Nephron (organoid): Measurements from ENCODE around the gene TMCC3.

Source experiments
- H3K27ac Mint-ChIP-seq, 3 experiments: 2 replicates each; pipeline ENCODE4 v1.8.0; 2020; ENCODE audit warnings: mixed read lengths in 3 of 3, mild to moderate bottlenecking in 2 of 3, moderate library complexity in 1 of 3
- H3K27me3 Mint-ChIP-seq: 2 replicates; pipeline ENCODE4 v1.8.0; 2021; ENCODE audit warnings: low read depth, mild to moderate bottlenecking, moderate library complexity, mixed read lengths
- H3K36me3 Mint-ChIP-seq: 2 replicates; pipeline ENCODE4 v1.8.0; 2020; ENCODE audit warnings: low read depth, mixed read lengths
- H3K4me1 Mint-ChIP-seq: 2 replicates; pipeline ENCODE4 v1.8.0; 2020; ENCODE audit warnings: mixed read lengths
- H3K4me3 Mint-ChIP-seq, 3 experiments: 2 replicates each; pipeline ENCODE4 v1.8.0; 2020; ENCODE audit warnings: mild to moderate bottlenecking in 3 of 3, mixed read lengths in 3 of 3, moderate library complexity in 2 of 3
- H3K9me3 Mint-ChIP-seq: 2 replicates; pipeline ENCODE4 v1.8.0; 2020; ENCODE audit warnings: mixed read lengths
- TF ChIP-seq, protein P1 (sequence below), 3 experiments: fragments of 200-600 bp; sonication (generic); IDR thresholded peaks; one replicate each; pipeline ENCODE4 v1.5.0; 2021; ENCODE audit warnings: antibody characterized with exemption in 3 of 3; ENCODE audit not compliant: unreplicated experiment in 3 of 3

TMCC3 gene

DNA sequence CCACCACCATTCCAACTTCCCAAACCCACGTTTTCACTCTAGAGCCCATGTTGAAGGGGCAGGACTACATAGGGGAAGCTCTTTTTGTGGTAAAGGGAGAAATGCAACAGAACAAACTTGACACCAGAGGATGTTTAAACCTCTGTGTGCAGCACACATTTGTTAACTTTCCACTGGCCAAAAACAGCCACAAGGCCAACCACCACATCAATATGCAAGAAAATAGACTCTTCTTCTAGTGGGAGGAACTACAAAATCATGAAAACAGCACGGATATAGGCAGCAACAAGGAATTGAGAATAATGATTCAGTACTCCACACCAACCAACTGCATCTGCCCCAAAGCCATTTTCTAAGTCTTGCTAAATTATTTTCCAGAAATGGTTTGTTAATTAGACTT, 124.4 kb downstream of the TMCC3 start:
- Mint-ChIP-seq H3K9me3 (peaks cover 5% of the 10 kb centered on the region), H3K4me1 (no peaks in the 10 kb centered on the region), H3K27me3 (peaks cover 4% of the 10 kb centered on the region), H3K4me3 (no peak overlapping the region), H3K36me3 (no peaks in the 10 kb centered on the region), H3K27ac (no peak overlapping the region)
- TF ChIP-seq, protein P1, sequence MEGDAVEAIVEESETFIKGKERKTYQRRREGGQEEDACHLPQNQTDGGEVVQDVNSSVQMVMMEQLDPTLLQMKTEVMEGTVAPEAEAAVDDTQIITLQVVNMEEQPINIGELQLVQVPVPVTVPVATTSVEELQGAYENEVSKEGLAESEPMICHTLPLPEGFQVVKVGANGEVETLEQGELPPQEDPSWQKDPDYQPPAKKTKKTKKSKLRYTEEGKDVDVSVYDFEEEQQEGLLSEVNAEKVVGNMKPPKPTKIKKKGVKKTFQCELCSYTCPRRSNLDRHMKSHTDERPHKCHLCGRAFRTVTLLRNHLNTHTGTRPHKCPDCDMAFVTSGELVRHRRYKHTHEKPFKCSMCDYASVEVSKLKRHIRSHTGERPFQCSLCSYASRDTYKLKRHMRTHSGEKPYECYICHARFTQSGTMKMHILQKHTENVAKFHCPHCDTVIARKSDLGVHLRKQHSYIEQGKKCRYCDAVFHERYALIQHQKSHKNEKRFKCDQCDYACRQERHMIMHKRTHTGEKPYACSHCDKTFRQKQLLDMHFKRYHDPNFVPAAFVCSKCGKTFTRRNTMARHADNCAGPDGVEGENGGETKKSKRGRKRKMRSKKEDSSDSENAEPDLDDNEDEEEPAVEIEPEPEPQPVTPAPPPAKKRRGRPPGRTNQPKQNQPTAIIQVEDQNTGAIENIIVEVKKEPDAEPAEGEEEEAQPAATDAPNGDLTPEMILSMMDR (IDR thresholded peaks at IDR 0.05; ENCODE audit: unreplicated experiment in 3 of 3) = no peak
